T1000 (cell line): Measurements from ENCODE around the gene PIAS1.
"Not testable (repeated sequence)": the region's sequence is repeated elsewhere in the genome, so short reads cannot be mapped to it uniquely, and the experiment has no call there.

Experiments used
- DNase-seq: peaks from one replicate; lab custom pipeline; 2025; ENCODE audit warnings: mixed read lengths; lab: John Stamatoyannopoulos, UW

The PIAS1 gene

DNA sequence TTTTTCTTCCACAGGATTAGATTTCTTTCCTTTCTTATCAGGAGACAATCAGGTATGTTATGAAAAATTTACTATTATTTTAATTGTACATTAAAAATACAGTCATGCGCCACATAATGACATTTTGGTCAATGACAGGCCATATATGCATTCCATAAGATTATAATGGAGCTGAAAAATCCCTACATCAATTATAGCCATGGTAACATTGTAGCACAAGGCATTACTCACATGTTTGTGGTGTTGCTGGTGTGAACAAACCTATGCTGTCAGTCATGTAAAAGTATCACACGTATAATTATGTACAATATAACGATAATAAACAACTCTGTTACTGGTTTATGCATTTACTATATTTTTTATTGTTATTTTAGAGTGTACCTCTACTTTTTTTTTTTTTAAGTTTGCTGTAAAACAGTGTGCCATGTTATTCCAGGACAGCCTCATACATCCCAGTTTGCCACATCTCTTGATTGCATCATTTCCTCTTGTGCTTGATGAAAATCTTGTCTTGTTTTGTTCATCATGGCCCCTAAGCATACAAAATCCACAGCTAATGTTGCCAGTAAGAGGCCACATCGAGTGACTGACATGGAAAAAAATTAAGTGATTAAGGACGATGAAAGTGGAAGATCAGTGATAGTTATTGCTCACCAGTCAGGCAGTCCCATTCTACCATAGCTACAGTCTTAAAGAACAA is 129.7 kb downstream of the PIAS1 start:
- DNase-seq: no peak

DNA sequence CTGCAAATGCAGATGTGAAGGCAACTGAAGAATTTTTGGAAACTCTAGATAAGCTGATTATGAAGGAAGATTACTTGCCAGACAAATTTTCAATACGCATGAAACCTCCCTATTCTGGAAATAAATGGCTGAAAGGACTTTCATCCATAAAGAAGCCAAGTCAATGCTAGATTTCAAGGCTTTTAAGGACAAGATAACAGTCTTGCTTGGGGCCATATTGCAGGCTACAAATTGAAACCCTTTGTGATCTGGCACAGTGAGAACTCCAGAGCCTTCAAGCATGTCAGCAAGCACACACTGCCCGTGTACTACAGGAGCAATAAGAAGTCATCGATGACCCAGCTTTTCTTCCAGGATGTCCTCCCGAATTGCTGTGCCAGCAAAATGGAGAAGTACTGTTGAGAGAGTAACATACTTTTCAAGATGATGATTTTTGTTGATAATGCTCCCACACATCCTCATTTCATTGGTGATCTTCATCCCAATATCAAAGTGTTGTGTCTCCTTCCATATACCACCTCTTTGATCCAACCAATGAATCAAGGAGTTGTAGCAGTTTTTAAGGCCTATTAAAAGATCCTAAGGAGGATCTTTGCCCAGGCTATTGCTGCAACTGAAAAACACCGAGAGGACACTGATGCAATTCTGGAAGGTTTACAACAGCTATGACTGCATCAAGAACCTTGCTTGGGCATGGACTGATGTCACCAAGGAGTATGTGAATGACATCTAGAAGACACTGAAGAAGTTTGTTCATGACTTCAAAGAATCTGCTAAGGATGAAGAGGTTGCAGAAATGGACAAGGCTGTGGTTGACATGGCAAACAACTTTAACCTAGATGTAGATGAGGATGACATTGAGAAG is 130.7 kb downstream of the PIAS1 start:
- DNase-seq: no peak

DNA sequence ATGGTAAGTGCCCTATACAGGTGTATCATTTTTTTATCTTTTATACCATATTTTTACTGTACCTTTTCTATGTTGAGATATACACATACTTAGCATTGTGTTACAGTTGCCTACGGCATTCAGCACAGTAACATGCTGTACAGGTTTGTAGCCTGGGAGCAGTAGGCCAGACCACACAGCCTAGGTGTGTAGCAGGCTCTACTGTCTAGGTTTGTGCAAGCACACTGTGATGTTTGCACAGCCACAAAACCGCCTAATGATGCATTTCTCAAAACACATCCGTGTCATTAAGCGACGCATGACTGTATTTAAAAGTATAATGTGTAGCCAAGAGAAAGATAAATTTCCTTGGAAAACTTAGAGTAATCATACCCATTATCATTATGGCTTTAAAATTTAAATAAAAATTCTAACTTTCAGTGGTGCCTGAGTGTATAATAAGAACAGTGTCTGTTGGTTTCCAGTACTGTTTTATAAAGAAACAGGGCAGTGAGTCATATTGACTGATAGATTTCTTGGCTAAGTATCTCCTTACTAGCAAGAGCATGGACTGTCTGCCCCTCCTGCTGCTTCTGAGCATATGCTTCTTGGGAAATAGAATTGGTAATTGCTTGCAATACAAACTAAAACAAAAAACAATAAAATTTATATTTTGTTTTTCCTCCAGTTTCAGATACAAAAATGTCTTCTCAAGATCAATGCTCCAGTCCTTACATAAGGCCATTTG is 132.7 kb downstream of the PIAS1 start:
- no peak for DNase-seq

DNA sequence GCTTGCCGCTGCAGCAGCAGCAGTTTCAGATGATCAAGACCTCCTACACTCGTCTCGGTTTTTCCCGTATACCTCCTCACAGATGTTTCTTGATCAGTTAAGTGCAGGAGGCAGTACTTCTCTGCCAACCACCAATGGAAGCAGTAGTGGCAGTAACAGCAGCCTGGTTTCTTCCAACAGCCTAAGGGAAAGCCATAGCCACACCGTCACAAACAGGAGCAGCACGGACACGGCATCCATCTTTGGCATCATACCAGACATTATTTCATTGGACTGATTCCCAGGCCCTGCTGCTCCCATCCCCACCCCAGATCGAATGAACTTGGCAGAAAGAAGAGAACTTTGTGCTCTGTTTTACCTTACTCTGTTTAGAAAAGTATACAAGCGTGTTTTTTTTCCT is 133.4 kb downstream of the PIAS1 start:
- DNase-seq: no peak

DNA sequence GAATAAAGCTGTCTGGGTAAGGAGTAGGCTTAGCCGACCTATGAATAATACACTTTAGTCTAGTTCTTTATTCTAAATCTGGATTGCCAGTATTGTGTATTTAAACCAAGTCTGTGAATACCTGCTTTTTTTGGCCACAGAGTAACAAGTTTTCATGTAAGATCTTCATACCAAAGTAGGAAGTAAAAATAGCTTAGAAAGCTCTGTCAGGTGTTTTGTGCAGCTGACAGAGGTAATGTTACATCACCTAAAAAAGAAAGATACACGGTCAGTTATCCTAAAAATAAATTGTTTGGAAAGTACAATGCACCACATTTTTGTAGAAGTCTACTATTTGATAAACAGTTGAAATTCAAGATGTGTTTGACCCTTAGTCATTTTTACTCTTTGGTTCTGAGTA is 134.5 kb downstream of the PIAS1 start:
- DNase-seq: no peak

DNA sequence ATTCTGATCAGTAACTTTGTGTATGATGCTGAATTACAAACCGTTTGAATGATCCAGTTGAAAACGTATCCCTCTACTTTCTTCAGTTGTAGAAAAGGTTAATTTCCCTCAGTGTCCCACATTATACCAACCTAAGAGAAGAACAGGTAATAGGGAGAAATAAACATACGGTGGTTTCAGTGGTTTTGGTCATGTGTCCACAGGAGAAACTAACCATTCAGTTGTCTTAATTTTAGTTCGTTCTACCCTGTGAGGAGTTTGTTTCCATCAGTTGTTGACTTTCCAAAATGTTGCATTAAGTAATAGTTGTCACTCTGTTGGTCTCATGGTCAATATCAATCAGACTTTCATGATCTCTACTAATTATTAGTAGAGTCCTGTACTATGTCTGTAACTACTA is 135.9 kb downstream of the PIAS1 start:
- DNase-seq: no peak

DNA sequence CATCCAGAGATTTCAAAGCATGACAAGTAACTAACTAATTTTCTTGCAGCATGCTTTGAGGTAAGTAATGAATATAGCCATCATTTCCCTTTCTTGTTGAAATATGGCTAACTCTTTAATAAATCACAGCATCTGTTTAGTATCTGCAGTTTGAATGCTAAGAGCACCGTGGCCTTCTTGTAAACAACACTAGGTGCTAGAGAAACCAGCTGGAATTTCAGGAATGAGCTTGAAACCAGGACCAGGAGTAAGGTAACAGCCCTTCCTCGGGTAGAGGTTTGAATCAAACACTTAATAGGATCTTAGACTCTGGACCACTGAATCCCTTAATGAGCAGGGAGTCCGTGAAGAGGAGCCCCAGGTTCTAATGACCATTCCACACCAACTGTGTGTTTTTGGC is 137.4 kb downstream of the PIAS1 start:
- DNase-seq: no peak

DNA sequence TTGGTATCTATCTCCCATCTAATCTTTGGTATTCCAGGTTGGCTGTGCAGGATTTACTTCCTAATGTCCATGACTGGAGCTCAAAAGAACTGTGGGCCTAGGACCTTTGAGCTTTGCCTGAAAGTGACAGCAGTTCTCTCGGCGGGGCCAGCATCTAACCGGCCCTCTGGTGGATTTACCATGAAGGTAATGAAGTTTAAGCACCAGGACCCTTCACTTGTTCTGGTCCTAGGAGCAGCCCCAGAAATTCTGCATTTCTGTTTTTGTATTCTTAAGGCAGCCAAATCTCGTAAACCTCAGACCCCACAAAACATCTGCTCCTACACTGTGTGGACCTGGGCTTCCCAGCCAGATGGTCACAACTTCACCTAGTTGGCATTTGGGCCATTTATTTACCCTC is 138.0 kb downstream of the PIAS1 start:
- no peak for DNase-seq

DNA sequence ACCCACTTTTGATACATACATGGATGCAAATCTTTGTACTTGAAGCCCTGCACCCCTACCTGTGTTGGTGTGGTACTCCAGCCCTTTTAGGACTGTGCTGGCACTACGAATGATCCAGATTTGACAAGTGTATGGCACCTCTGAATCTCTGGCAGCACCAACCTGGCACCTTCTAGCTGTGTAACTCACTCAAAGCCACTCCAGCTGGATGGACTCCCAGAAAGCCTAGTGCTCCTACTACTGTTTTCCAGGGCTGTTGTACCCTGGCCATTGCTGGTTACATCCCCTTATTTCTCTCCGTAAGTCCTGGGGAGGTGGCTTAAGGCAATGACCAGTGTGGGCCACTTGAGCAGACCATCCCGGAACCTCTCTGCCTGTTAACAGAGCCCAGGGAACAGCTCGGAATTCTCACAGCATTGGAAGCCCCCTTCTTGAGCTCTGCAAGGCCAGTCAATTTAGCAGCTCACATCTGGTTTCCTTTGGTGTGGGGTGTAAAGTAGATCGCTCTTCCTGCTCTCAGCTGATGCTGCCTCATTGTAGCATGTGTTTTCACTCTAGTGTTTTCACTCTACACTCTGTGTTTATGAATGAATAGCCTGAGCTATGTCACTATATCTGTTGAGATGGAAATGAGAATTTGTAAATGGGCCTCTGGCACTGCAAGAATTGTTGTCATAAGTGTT is 138.8 kb downstream of the PIAS1 start:
- no peak for DNase-seq

DNA sequence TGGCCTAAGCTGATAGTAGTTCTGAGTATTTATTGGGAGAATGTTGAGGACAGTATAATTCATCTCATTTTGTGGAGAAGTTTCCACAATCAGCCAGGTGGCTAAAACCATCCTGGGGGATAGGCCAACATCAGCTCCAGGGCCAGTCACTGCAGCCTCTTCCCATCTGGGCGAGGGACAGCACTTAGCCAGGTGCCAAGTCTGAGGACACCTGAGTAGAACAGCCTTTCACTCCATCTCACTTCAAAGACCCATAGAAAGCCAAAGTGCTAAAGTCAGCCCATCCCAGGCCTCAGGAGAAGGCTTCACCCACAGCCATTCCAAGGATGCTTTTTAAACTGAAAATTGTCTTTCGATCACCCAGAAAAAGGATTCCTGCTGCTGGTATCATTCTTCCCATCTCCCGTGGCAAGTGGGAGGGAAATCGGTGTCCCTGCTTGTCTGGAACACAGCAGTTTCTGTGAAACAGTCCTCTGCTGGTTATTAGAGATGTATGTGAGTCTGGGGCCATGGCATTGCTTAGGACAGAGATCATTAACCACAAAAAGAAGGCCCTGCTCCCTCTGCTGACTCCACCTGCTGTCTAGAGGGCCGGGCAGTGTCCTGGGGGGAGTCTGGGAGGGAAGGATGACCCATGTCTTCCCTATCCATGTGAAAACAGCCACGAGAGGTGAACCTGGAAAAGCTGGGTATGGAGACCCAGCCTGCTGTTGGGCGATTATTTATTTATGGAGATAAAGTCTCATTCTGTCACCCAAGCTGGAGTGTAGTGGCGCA is 141.4 kb downstream of the PIAS1 start:
- no peak for DNase-seq

DNA sequence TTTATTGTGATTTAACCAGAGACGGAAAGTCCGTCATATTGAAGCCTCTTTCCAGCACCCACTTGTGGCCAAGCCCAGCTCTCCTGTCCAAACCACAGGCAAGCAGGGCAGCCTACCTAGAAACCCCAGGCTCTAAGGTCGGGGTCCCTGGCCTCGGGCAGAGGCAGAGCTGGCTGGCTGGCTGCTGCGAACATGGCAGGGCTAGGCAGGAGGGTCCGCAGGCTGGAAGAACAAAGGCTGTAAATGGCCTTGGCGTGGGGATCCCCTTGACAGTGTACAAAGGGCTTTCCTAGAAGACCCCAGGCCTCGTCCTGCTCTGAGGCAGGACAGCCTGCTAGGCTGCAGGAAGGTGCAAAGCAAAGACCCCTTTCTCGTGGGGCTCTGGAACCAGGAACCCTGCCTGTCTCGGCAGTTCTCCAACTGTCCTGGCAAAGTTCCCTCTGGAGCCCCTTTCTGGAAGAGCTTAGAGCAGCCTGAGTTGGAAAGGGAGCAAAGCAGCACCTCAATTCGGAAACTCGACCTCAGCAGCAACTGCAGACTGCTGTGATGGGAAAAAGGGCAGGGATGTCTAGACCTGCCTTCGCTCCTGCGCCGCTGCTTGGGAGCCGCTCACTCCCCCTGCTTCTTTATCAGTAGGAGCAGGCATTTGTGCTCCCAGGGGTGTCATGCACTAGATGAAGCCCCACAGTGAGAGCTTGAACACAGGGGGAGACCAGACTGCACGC is 142.5 kb downstream of the PIAS1 start:
- DNase-seq: no peak

DNA sequence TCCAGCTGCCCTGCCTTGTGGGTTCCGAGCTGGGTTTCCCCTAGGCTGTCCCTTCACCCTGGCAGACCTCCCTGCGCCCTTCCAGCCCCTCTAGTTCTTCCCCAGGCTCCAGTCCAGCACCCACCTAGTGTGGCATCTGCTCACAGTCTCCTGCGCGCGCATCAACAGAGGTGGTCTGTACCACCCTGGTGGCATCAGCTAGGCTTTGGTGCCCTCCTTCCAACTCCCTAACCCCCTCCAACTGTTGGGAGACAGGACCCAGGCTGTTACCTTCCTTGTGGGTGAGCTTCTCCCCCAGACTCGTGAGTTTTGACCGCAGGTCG is 143.0 kb downstream of the PIAS1 start:
- DNase-seq: no peak

DNA sequence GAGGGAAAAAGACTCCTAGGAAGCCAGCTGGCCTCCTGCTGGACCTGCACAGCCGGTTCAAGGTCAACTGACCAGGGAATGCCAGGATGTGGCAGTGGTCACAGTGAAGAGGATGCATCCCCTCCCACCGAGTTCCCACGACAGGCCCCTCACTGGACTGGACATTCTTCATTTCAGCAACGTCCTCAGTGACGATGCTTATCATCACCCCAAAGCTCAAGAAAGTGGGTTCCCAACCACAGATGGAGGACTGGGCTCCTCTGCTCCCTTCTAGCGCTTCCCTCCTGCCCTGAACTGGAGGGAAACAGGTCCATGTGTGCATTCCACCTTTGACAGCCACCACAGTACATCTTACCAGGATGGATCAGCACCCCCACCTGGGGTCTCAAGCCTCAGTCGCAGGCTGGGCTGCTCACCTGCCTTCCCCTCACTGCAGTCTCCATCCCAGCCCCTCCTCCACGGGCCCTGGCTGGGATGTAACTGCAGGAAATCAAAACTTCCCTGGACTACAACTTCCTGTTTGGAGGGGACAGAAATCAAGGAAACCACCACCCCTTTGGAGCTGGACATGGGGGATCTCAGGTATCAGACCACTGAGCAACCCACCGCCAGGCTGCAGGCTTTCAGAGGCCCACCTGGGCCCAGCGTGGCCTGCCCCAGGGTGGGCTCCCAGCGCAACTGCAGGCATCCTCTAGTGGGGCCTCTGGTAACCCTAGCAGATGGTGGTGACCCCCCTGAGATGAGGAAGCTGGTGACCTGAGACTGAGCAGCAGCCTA is 143.7 kb downstream of the PIAS1 start:
- no peak for DNase-seq

DNA sequence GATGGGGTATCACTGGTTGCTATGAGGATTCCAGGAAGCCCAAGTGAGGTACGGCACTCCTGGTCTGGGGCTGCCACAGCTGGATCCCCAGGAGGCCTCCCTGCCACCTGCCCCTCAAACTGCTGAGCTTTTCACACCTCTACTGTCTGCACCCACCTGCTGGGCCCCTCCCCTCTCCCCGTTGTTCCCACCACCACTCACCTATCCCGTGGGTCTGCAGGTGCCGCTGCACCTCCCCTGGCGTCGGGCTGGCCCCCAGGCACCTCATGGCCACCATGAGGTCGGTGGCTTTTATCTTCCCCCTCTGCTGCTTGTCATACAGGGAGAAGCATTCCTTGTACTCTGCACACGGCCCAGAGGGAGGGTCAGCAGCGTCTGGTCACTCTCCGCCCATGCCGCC is 145.2 kb downstream of the PIAS1 start:
- no peak for DNase-seq

DNA sequence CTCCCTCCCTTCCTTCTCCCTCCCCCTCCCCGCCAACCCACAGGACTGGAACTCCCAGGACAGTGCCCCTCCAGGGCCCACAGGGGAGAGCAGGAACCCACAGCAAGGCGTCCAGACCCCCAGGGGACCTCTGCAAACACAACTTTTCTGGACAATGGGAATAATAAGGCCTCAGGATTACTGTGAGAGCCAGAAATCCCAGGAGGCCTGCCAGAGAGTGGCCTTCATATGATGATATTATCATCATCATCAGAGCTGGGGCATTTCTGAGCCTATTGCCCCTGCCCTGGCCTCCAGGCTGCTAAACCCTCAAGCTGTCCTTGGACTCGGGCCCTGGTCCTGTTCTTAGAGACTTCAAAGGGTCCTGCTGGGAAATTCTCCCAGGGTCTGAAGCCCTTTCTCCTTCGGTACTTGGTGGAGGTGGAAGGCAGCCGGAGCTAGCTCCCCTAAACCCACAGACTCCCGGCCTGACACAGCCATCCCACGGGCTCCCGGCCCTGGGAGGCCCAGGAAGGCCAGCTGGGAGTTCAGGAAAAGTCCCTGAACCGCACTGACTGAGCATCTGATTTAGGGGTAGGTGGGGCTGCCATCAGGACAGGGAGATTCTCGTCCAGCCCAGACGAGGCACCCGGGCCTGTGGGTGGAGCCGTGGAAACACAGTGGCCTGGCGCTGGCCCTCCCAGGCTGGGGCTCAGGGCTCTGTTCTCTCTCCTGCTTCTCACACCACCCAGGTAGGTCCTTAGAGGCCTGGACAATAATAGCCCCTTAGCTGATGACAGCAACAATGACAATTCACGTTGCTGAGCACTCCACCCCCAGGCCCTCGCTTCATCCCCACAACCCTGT is 146.1 kb downstream of the PIAS1 start:
- no peak for DNase-seq

DNA sequence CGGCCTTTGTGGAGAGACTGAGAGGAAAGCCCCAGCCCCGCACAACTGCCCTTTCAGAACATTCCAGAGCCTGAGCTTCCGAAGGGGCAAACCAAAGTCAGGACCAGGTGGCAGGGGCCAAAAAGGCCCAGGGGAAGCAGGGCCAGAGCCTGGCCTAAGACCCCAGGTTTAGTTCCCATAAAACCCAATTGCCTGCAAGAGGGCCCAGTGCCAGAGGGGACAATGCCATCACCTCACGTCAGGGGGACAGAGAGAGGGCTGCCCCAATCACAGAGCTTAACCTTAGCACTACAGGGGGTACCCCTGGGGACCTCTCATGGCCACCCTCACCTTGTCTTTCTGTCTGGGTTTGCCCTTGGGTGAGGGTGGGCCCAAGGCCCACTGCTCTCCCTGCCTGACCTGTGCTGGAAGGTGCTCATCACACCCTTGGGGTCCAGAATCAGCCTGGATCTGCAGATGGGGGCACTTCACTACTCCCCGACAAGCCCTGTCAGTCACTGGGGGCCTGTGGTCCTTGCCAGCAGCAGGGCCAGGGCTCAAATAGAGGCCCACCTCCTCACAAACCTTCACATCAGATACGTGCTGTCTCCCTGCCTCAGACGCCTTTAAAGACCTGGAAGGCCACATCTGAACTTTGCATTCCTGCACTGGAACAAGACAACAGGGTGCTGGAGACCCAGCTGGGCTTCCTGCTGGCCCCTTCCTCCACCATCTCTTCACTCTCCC is 147.2 kb downstream of the PIAS1 start:
- DNase-seq: no peak

DNA sequence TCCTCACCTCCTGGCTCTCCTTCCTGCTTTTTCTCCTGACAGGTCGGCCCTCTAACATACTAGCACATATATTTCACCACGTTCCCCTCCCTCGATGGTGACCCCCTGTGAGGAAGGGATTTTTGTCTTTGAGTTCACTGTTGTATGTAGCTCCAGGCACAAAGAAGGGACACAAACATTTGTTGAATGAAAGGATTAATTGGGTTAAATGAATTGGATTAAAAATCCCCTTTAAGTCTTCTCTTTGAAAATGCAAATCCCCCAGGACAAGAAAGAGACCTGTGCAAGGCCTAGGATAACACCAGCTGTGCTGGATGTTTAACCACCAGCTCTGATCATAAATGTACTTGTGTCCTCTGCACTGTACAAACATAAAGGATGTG is 147.8 kb downstream of the PIAS1 start:
- DNase-seq: no peak

DNA sequence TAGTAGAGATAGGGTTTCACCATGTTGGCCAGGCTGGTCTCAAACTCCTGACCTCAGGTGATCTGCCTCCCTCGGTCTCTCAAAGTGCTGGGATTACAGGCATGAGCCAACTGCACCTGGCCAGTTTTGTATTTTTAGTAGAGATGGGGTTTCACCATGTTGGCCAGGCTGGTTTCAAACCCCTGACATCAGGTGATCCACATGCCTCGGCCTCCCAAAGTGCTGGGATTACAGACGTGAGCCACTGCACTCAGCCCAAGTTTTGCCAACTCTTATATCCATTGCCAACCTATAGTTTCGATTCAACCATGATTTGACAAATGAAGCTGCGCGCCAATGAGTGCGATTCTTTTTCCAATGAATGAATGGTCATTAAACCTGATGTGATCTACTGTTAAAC is 148.9 kb downstream of the PIAS1 start:
- DNase-seq: not testable (repeated sequence)

DNA sequence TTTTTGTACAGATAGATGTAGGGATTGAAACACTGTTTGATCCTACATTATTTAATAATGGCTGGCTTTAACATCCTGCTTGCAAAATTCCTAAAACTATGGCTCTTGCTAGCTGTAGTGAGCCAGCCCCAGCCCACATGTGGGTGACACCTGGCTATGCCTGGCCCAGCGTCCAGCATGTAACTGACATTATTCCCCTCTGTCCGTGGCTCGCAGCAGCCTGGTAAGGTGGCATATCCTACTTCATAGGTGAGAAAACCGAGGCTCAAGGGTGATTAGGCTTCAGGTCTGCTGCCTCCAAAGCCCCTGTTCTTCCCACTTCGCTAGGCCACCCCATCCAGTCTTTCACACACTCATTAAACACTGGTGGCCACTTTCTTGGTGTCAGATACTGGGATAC is 149.4 kb downstream of the PIAS1 start:
- no peak for DNase-seq
